GM12878 (cell line): ENCODE data around the gene TRIM38. TPM values are rescaled to one million over a fixed set of nuclear protein-coding genes. Genes with fewer than 3 reads are reported as not detected.

Experiments used
- ATAC-seq: fragments of 200-7000 bp; cut with Tn5 transposase; 3 replicates; pipeline ENCODE4 v1.9.1; 2020; ENCODE audit warnings: mild to moderate bottlenecking, moderate library complexity
- BruUV-seq: library from RNA; stranded (reverse); fragments of 400-500 nt; replicated peaks from 2 replicates; lab custom pipeline; 2021; lab: Mats Ljungman, UMichigan
- CTCF ChIA-PET: fragments of 300-600 bp; sonication (Branson Sonifier 250); formaldehyde crosslinking; extraction: SDS; loops from one replicate; lab custom pipeline; 2021; ENCODE audit warnings: inconsistent platforms; lab: Yijun Ruan, JAX
- POLR2A ChIA-PET: fragments of 350-600 bp; formaldehyde crosslinking; extraction: SDS; loops from one replicate; lab custom pipeline; 2021; ENCODE audit warnings: inconsistent platforms; lab: Charles Lee
- RAD21 ChIA-PET: fragments of 300-600 bp; sonication (Branson Sonifier 250); formaldehyde crosslinking; loops from one replicate; lab custom pipeline; 2023; ENCODE audit warnings: antibody characterized with exemption; ENCODE audit not compliant: unreplicated experiment; lab: Charles Lee
- SMC1A ChIA-PET: fragments of 300-600 bp; sonication (Branson Sonifier 250); formaldehyde crosslinking; loops from one replicate; lab custom pipeline; 2023; ENCODE audit not compliant: unreplicated experiment, uncharacterized antibody; lab: Charles Lee
- DNase-seq: peaks from one replicate; pipeline ENCODE4 v3.0.0-alpha.2; 2011; ENCODE audit warnings: low read depth, low spot score
- FAIRE-seq: peaks from 3 replicates; lab custom pipeline; 2011; peaks lifted over from hg19 to GRCh38; lab: Jason Lieb, UNC
- H2AFZ ChIP-seq: 2 replicates; pipeline ENCODE4 v1.6.0; 2011; ENCODE audit warnings: low read depth, low read length, control low read depth; ENCODE audit not compliant: control insufficient read depth
- H3K27ac ChIP-seq: 2 replicates; pipeline ENCODE4 v1.5.1; 2011; ENCODE audit warnings: control low read depth; ENCODE audit not compliant: control insufficient read depth, insufficient read depth
- H3K27me3 ChIP-seq, 2 experiments: replicated peaks in 1 of 2; 2 replicates each; pipeline versions ENCODE4 v1.6.0 to v1.6.1; 2011; ENCODE audit warnings: low read length in 1 of 2; ENCODE audit not compliant: control insufficient read depth in 2 of 2, insufficient read depth in 2 of 2
- H3K36me3 ChIP-seq, 2 experiments: 2 replicates each; pipeline ENCODE4 v1.5.1; 2011; ENCODE audit warnings: low read length in 1 of 2; ENCODE audit not compliant: control insufficient read depth in 2 of 2, insufficient read depth in 2 of 2
- H3K4me1 ChIP-seq: 2 replicates; pipeline ENCODE4 v1.6.1; 2011; ENCODE audit warnings: mild to moderate bottlenecking, low read length, moderate library complexity, mixed read lengths; ENCODE audit not compliant: control insufficient read depth, insufficient read depth
- H3K4me2 ChIP-seq: 2 replicates; pipeline ENCODE4 v1.6.0; 2011; ENCODE audit warnings: control low read depth; ENCODE audit not compliant: control insufficient read depth, insufficient read depth
- H3K4me3 ChIP-seq: fragments of 200-600 bp; sonication (generic); 2 replicates; pipeline ENCODE4 v1.5.1; 2016
- H3K79me2 ChIP-seq: 2 replicates; pipeline ENCODE4 v1.6.0; 2011; ENCODE audit warnings: low read length; ENCODE audit not compliant: control insufficient read depth, insufficient read depth
- H3K9ac ChIP-seq: 2 replicates; pipeline ENCODE4 v1.8.0; 2011; ENCODE audit warnings: low read length, control low read depth, mixed read lengths; ENCODE audit not compliant: control insufficient read depth, insufficient read depth
- H3K9me3 ChIP-seq: replicated peaks from 3 replicates; pipeline ENCODE4 v1.5.1; 2011; ENCODE audit warnings: mild to moderate bottlenecking, low read length; ENCODE audit not compliant: control insufficient read depth, insufficient read depth
- H4K20me1 ChIP-seq: 2 replicates; pipeline ENCODE4 v1.6.0; 2011; ENCODE audit not compliant: control insufficient read depth, insufficient read depth
- BRCA1 ChIP-seq: IDR thresholded peaks from 2 replicates; pipeline ENCODE4 v1.6.1; 2011; ENCODE audit warnings: low read depth, low read length, improper control_type of control experiment
- CBX3 ChIP-seq: fragments of 200-600 bp; sonication (generic); IDR thresholded peaks from 2 replicates; pipeline ENCODE4 v1.6.1; 2016; ENCODE audit warnings: low read depth, borderline replicate concordance
- CEBPB ChIP-seq, 2 experiments: fragments of 150-350 bp in 1 of 2; IDR thresholded peaks; 2 replicates each; pipeline ENCODE4 v1.6.1; 2012 to 2014; ENCODE audit warnings: low read depth in 2 of 2, low read length in 2 of 2, borderline replicate concordance in 1 of 2, inconsistent platforms in 1 of 2
- CHD4 ChIP-seq: fragments of 200-600 bp; sonication (generic); IDR thresholded peaks from 2 replicates; pipeline ENCODE4 v1.6.1; 2016; ENCODE audit warnings: mild to moderate bottlenecking
- CREM ChIP-seq: IDR thresholded peaks from 2 replicates; pipeline ENCODE4 v1.6.1; 2014; ENCODE audit warnings: antibody characterized with exemption, low read depth
- GABPA ChIP-seq: IDR thresholded peaks from 2 replicates; pipeline ENCODE4 v1.6.1; 2014; ENCODE audit warnings: antibody characterized with exemption, low read depth, mild to moderate bottlenecking, inconsistent platforms
- MYB ChIP-seq: fragments of 150-350 bp; IDR thresholded peaks from 2 replicates; pipeline ENCODE4 v1.6.1; 2014; ENCODE audit warnings: mild to moderate bottlenecking, low read depth, low read length, borderline replicate concordance
- NFIC ChIP-seq: IDR thresholded peaks from 2 replicates; pipeline ENCODE4 v1.6.1; 2012; ENCODE audit warnings: low read depth, mild to moderate bottlenecking, inconsistent platforms, low read length, moderate library complexity
- RAD51 ChIP-seq: fragments of 450-650 bp; IDR thresholded peaks from 2 replicates; pipeline ENCODE4 v1.6.1; 2016; ENCODE audit warnings: moderate library complexity, mild to moderate bottlenecking, inconsistent platforms
- SRF ChIP-seq, 2 experiments: IDR thresholded peaks; 2 replicates each; pipeline ENCODE4 v1.6.1; 2011; ENCODE audit warnings: low read depth in 2 of 2, low read length in 2 of 2, mild to moderate bottlenecking in 1 of 2, moderate library complexity in 1 of 2
- STAT3 ChIP-seq: IDR thresholded peaks from 2 replicates; pipeline ENCODE4 v1.6.1; 2011; ENCODE audit warnings: low read depth, low read length, improper control_type of control experiment
- SUPT20H ChIP-seq: IDR thresholded peaks from 2 replicates; pipeline ENCODE4 v1.6.1; 2011; ENCODE audit warnings: low read depth, mild to moderate bottlenecking, low read length, moderate library complexity, borderline replicate concordance; ENCODE audit not compliant: control insufficient read depth
- WGBS: methylation state at CpG from one replicate; pipeline ENCODE4 v1.1.6; 2016; ENCODE audit warnings: low lambda C conversion rate; ENCODE audit not compliant: insufficient replicate concordance, insufficient coverage; ENCODE audit errors: missing lambda C conversion rate; 5-methylcytosine and 5-hydroxymethylcytosine counted together
- in situ Hi-C: fragments of 300-500 bp; cut with MboI; formaldehyde crosslinking; loops from 9 replicates; pipeline ENCODE4 v1.14.3; 2018; ENCODE audit warnings: mixed read lengths
- intact Hi-C: fragments of 100-400 bp; cut with micrococcal nuclease; formaldehyde crosslinking; loops from one replicate; pipeline ENCODE4 v1.14.2; 2022; ENCODE audit not compliant: unreplicated experiment
- polyA plus RNA-seq, 11 experiments: library from polyadenylated mRNA; depleted of rRNA in 4 of 11; unstranded in 6 of 11; stranded (reverse) in 5 of 11; fragments of >200 nt; fragmentation: Nextera tagmentation in 4 of 11; fragmentation: Illumina TruSeq in 1 of 11; extraction: Ambion mirVana in 4 of 11; extraction: Trizol in 1 of 11; gene quantifications; 1 replicate in 1 of 11; 2 replicates in 10 of 11; pipeline versions ENCODE4 v1.2.1 to v1.2.3, GENCODE V29; 2011 to 2016; ENCODE audit warnings: inconsistent platforms in 2 of 11, missing spikeins in 2 of 11, low read depth in 1 of 11
- total RNA-seq, 4 experiments: library from RNA; depleted of rRNA in 3 of 4; stranded (reverse); fragments of >200 nt in 3 of 4; fragmentation: Illumina TruSeq in 1 of 4; extraction: Trizol in 1 of 4; gene quantifications; 2 replicates each; pipeline versions ENCODE4 v1.2.1 to v1.2.3, GENCODE V29; 2013 to 2021
- TF ChIP-seq, protein P1 (sequence below): fragments of 450-650 bp; IDR thresholded peaks from 2 replicates; pipeline ENCODE4 v1.6.1; 2017; ENCODE audit warnings: borderline replicate concordance

Gene TRIM38
- total and polyA plus RNA-seq, 10 of the 15 experiments (the other 5 are each of a cell fraction or from before 2014, with no cell fraction given), result 4.5 to 14.7 (median 11.1) TPM

DNA sequence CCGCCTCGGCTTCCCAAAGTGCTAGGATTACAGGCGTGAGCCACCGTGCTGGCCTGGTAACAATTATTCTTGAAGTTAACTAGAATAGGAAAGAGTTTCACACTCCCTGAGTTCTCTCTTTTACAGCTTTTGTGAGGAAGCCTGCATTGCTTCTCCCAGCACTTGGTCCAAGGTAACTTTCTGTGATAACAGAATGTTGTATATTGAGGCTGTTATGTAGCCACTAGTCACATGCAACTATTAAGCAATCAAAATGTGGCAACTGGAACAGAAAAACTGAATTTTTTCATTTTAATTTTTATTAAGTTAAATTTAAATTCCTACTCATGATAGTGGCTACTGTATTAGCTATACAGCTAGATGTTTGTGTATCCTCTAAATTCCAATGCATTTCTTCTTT, 2.5 kb downstream of the TRIM38 start:
- WGBS, result 99% methylated on average over 4 of the region's 4 CpGs
- no peaks in the 10 kb centered on the region; the same call in 2 of the 3 replicates for H3K9me3 ChIP-seq
- FAIRE-seq (no peak), ATAC-seq (no peak), DNase-seq (no peak)
- H3K4me1 ChIP-seq, result peaks cover 26% of the 10 kb centered on the region
- SMC1A ChIA-PET, result interaction anchor here (0.7 to 3.3 kb wide), 5 partner anchors 9 to 139 kb away, joined by 3 to 24 read pairs (median 6); no protein-coding TSS in a partner anchor
- no peak overlapping the region for H2AFZ ChIP-seq
- RAD21 ChIA-PET, result no interaction called here
- peak overlapping the region; percentile 52; the same call in 1 of the 2 replicates for H3K4me3 ChIP-seq
- CTCF ChIA-PET, result interaction anchor here (0.9 to 7.0 kb wide), 2 partner anchors 21 to 28 kb away, joined by 3 to 58 read pairs; no protein-coding TSS in a partner anchor
- no peak for TF ChIP-seq GABPA
- no peak for TF ChIP-seq CEBPB (IDR thresholded peaks at IDR 0.05; ENCODE audit: borderline replicate concordance in 1 of 2, low read depth in 2 of 2, low read length in 2 of 2)
- TF ChIP-seq, protein P1, sequence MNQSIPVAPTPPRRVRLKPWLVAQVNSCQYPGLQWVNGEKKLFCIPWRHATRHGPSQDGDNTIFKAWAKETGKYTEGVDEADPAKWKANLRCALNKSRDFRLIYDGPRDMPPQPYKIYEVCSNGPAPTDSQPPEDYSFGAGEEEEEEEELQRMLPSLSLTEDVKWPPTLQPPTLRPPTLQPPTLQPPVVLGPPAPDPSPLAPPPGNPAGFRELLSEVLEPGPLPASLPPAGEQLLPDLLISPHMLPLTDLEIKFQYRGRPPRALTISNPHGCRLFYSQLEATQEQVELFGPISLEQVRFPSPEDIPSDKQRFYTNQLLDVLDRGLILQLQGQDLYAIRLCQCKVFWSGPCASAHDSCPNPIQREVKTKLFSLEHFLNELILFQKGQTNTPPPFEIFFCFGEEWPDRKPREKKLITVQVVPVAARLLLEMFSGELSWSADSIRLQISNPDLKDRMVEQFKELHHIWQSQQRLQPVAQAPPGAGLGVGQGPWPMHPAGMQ, result no peak
- TF ChIP-seq MYB, result no peak
- TF ChIP-seq RAD51, result no peak
- TF ChIP-seq SUPT20H, result no peak
- no peak for TF ChIP-seq CREM
- no peak for TF ChIP-seq CBX3
- no peak for TF ChIP-seq BRCA1
- TF ChIP-seq NFIC, result no peak
- no peak for TF ChIP-seq CHD4
- TF ChIP-seq SRF (IDR thresholded peaks at IDR 0.05; ENCODE audit: low read depth in 2 of 2, low read length in 2 of 2), result no peak
- no peak for TF ChIP-seq STAT3
- peak overlapping the region; percentile 90 for H3K4me2 ChIP-seq
- BruUV-seq, result no TSS peak
- intact Hi-C loops, result no loop called here
- peaks cover 7% of the 10 kb centered on the region for H4K20me1 ChIP-seq
- in situ Hi-C loops, result no loop called here
- H3K27ac ChIP-seq, result no peak overlapping the region
- H3K9ac ChIP-seq, result no peak overlapping the region
- POLR2A ChIA-PET, result interaction anchor here (0.7 to 2.1 kb wide), 7 partner anchors 15 to 55 kb away, joined by 3 to 7 read pairs (median 4); a partner anchor contains a TSS
- H3K36me3 ChIP-seq, result peaks cover 5 to 32% of the 10 kb centered on the region in 2 experiments; a peak in 3 of 4 replicates
- H3K79me2 ChIP-seq, result peaks cover 55% of the 10 kb centered on the region
- H3K27me3 ChIP-seq, result no peaks in the 10 kb centered on the region
